ENCODE results near the gene LENEP.

The LENEP gene

GRCh38 chr1:155026154-155026553 is 32.8 kb downstream of the LENEP start:
- DNase-seq (ENCODE audit: low read depth, low spot score), result no peak

DNA sequence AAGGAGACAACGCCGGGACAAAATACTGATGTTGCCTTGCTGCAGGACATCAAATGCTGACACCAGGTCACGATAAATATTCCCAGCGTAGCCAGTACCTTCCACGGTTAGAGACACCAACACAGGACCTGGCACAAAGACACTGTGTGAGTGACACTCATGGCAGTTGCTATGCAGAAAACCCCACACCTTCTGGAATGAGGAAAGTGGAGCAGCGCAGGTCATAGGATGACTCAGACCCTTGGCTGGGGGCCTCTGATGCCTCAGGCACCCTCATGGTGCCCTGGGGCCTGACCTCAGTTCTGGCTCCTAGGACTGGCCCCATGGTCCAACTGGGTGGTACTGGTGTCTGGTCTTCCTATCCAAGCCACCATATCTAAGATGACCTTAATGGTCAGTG is 33.2 kb downstream of the LENEP start:
- no peak for DNase-seq (ENCODE audit: low read depth, low spot score)

- no peak for DNase-seq (ENCODE audit: low read depth, low spot score)
These were observed 36.3 kb downstream of the LENEP start for GRCh38 chr1:155029513-155030242.

GRCh38 chr1:155030243-155030795 is 36.9 kb downstream of the LENEP start:
- DNase-seq (ENCODE audit: low read depth, low spot score), result no peak

GRCh38 chr1:155030899-155031298 is 37.5 kb downstream of the LENEP start:
- DNase-seq (ENCODE audit: low read depth, low spot score), result no peak

DNA sequence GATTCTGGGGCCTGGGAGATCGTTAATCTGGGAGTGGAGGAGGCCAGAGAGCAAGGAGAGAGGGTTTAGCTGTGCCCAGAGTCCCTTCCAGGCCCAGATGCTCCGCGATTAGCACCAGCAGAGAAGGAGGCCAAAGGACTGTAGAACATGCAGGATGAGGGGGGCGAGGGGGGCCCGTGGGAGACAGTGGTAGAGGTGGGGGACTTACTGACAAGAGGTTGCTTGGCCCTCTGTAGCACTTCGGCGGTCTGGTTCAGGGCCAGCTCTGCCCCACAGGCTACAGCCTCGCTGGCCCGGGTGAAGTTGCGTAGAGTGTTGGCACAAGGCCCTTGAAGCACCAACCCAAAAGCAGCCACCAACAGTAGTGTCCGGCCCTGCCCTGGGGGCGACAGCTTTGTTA is 39.5 kb downstream of the LENEP start:
- no peak for DNase-seq (ENCODE audit: low read depth, low spot score)

DNA sequence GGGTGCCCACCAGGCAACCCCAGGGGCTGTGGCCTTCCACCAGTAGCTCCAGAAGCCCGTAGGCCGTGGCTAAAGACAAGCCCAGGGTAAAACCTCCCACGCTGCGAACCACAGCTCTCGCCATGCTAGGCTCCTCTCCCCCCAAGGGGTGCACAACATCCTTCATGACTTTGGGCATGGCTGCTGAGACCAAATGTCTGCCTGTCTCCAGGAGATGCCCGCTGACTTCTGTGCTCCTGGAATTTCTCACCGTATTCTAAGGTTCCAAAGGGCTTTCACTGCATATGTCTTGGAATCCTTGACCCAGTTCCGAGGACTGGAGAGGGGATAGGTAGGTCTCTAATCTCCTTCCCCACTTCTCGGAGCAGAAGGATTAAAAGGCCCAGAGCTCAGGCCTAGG is 40.1 kb downstream of the LENEP start, which contains the start of the genes DCST1 and DCST2:
TSS of gene DCST1 (plus strand) at position 301 of the 400 bp plus-strand sequence. CDS start 213 bp downstream, outside the sequence.
TSS of gene DCST2 (minus strand) at position 258 of the 400 bp plus-strand sequence. CDS start at position 178, 80 bp downstream.
- DNase-seq (ENCODE audit: low read depth, low spot score), result no peak

GRCh38 chr1:155034318-155035208 is 41.2 kb downstream of the LENEP start:
- DNase-seq (ENCODE audit: low read depth, low spot score), result no peak

DNA sequence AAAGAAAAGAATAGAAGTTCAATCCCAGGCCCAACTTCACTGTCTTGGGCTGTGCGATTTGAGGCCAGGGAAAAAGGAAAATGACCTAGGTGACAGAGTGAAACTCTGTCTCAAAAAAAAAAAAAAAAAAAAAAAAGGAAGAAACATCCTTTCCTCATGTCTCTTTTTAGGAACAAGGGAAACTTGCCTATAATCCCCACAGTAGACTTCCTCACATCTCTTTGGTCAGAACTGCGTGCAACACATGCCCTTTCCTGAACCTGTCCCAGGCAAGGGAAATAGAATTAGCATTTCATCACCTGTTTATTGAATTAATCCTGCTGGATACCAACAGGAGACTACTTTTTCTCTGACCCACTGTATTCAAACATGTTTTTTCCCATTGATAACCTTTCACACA is 42.5 kb downstream of the LENEP start:
- no peak for DNase-seq (ENCODE audit: low read depth, low spot score)

- no peak for DNase-seq (ENCODE audit: low read depth, low spot score)
These were observed 43.7 kb downstream of the LENEP start for GRCh38 chr1:155037043-155037442.

DNA sequence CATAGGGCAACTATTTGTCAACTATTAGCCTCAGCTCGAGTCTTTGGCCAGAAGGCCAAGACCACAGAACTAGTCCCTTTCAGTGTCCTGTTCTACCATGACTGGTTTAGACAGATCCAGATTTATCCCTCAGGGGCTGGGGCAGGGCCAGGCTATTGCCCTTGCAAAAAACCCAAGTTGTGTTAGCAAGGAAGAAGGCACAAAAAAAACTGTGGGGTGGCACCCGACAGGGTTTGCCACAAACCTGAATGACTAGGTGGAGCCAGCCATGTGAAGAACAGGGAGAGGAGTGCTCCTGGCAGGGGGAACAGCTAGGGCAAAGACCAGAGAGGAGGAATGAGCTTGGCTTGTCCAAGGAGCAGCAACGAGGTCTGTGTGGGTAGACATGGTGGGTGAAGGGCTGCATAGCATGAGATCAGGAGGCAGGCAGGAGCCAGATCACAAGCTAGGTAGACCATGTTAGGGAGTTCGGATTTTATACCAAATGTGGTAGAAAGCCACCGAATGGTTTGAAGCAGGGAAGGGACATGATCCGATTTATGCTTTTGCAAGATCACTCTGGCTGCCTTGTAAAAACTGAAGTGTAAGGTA is 44.6 kb downstream of the LENEP start:
- DNase-seq (ENCODE audit: low read depth, low spot score), result no peak

- no peak for DNase-seq (ENCODE audit: low read depth, low spot score)
These were observed 45.4 kb downstream of the LENEP start for GRCh38 chr1:155038602-155039307.

GRCh38 chr1:155039308-155039669 is 45.9 kb downstream of the LENEP start:
- DNase-seq (ENCODE audit: low read depth, low spot score), result no peak

- DNase-seq (ENCODE audit: low read depth, low spot score), result no peak
These were observed 47.1 kb downstream of the LENEP start for GRCh38 chr1:155040358-155041093.

DNA sequence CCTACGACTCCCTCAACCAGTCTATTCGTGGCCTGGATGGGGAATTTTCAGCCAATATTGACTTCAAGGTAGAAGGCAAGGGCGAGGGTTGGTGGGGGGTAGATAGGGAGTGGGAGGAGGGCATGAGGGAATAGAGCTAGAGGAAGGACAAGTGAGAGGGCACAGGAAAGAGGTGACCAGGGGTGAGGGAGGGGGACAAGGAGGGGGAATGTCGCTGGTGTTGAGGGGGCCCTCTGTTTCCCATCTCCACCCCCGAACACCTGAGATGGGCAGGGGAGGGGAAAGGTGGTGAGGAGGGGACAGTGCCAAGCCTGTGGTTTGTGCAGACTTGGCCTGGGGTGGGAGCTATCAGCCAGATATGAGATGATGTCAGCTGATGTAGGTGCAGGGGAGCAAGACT is 49.4 kb downstream of the LENEP start:
- DNase-seq (ENCODE audit: low read depth, low spot score), result no peak

- no peak for DNase-seq (ENCODE audit: low read depth, low spot score)
These were observed 49.9 kb downstream of the LENEP start for GRCh38 chr1:155043301-155043702.

GRCh38 chr1:155043793-155044192 is 50.4 kb downstream of the LENEP start:
- DNase-seq (ENCODE audit: low read depth, low spot score), result no peak

Measured in smooth muscle cell of the brain vasculature (primary cell).